Activated CD4-positive, alpha-beta memory T cell treated with anti-CD3 and anti-CD28 coated beads for 36 hours (primary cell): ENCODE data around the gene EMILIN2. TPM values are rescaled to one million over a fixed set of nuclear protein-coding genes. Genes with fewer than 3 reads are reported as not detected.

Source experiments
- CTCF ChIA-PET: fragments of 350-600 bp; sonication (Branson Sonifier 250); formaldehyde crosslinking; loops from one replicate; lab custom pipeline; 2021; ENCODE audit warnings: antibody characterized with exemption, inconsistent platforms; lab: Charles Lee
- POLR2A ChIA-PET: fragments of 350-600 bp; sonication (Branson Sonifier 250); formaldehyde crosslinking; loops from one replicate; lab custom pipeline; 2021; ENCODE audit warnings: antibody characterized with exemption; lab: Charles Lee
- DNase-seq: peaks from one replicate; pipeline ENCODE4 v3.0.0-alpha.2; 2020
- H3K27ac Mint-ChIP-seq: one replicate; pipeline ENCODE4 v1.8.0; 2021; ENCODE audit warnings: mixed read lengths
- H3K27me3 Mint-ChIP-seq: one replicate; pipeline ENCODE4 v1.8.0; 2021; ENCODE audit warnings: mixed read lengths
- H3K36me3 Mint-ChIP-seq: one replicate; pipeline ENCODE4 v1.8.0; 2021; ENCODE audit warnings: mixed read lengths
- H3K4me1 Mint-ChIP-seq: one replicate; pipeline ENCODE4 v1.8.0; 2021; ENCODE audit warnings: low read depth, mixed read lengths
- H3K4me3 Mint-ChIP-seq: one replicate; pipeline ENCODE4 v1.8.0; 2021; ENCODE audit warnings: mild to moderate bottlenecking, mixed read lengths
- H3K9me3 Mint-ChIP-seq: one replicate; pipeline ENCODE4 v1.8.0; 2021; ENCODE audit warnings: mixed read lengths
- intact Hi-C: fragments of 100-400 bp; cut with micrococcal nuclease; formaldehyde crosslinking; loops from one replicate; pipeline ENCODE4 v1.15.1; 2023
- total RNA-seq, 2 experiments: library from RNA; stranded (reverse); gene quantifications; one replicate each; pipeline ENCODE4 v1.2.3, GENCODE V29; 2021

Gene EMILIN2
- total RNA-seq, 2 experiments from 2014 or later: 18.7 to 20.1 TPM

GRCh38 chr18:2953935-2954653 is 107.3 kb downstream of the EMILIN2 start:
- H3K4me3 Mint-ChIP-seq: no peak overlapping the region
- ChIA-PET POLR2A (interaction anchor here (0.9 to 11.1 kb wide), 2 partner anchors 17 to 32 kb away, joined by 4 to 139 read pairs; no protein-coding TSS in a partner anchor), CTCF (interaction anchor here (0.6 to 1.4 kb wide), 9 partner anchors 14 to 108 kb away, joined by 3 to 5 read pairs (median 3); no protein-coding TSS in a partner anchor)
- intact Hi-C loops: no loop called here
- H3K4me1 Mint-ChIP-seq: peaks cover 80% of the 10 kb centered on the region
- no peaks in the 10 kb centered on the region for H3K9me3 Mint-ChIP-seq
- peaks cover 80% of the 10 kb centered on the region for H3K36me3 Mint-ChIP-seq
- H3K27me3 Mint-ChIP-seq: no peaks in the 10 kb centered on the region
- DNase-seq: no peak
- peak overlapping the region; percentile 79 for H3K27ac Mint-ChIP-seq

DNA sequence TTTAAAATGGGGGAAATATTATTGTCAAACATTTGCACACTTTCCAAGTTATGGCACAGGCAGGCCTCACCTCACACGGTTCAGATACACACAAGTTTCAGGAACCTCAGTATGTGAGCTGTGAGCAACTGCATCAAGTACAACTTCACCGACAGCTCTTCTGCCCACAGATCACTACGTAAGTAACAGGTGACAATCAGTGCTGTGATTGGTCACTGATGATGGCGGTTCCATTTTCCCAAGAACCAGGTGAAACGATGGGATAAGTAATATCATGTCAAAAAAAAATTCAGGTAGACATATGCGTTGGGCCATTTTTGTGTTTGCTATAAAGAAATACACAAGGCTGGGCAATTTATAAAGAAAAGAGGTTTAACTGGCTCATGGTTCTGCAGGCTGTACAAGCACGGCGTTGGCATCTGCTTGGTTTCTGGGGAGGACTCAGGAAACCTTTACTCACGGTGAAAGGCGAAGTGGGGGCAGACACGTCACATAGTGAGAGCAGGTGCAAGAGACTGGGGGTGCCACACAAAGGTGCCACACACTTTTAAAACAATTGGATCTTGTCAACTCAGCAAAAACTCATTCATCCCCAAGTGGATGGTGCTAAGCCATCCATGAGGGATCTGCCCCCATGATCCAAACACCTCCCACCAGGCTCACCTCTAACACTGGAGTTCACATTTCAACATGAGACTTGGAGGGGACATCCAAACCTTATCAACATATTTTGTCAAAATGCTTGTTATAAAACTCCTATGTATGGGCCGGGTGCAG is 108.3 kb downstream of the EMILIN2 start:
- H3K36me3 Mint-ChIP-seq: peaks cover 80% of the 10 kb centered on the region
- CTCF ChIA-PET: interaction anchor here (1.0 to 1.4 kb wide), 7 partner anchors 13 to 107 kb away, joined by 3 to 5 read pairs (median 4); no protein-coding TSS in a partner anchor
- no peaks in the 10 kb centered on the region for H3K9me3 Mint-ChIP-seq
- intact Hi-C loops: no loop called here
- H3K4me1 Mint-ChIP-seq: peaks cover 81% of the 10 kb centered on the region
- H3K27me3 Mint-ChIP-seq: no peaks in the 10 kb centered on the region
- POLR2A ChIA-PET: interaction anchor here (0.9 to 11.1 kb wide), 2 partner anchors 16 to 31 kb away, joined by 4 to 139 read pairs; no protein-coding TSS in a partner anchor
- DNase-seq: no peak
- peak overlapping the region; percentile 97 for H3K27ac Mint-ChIP-seq
- peak overlapping the region; percentile 18 for H3K4me3 Mint-ChIP-seq

DNA sequence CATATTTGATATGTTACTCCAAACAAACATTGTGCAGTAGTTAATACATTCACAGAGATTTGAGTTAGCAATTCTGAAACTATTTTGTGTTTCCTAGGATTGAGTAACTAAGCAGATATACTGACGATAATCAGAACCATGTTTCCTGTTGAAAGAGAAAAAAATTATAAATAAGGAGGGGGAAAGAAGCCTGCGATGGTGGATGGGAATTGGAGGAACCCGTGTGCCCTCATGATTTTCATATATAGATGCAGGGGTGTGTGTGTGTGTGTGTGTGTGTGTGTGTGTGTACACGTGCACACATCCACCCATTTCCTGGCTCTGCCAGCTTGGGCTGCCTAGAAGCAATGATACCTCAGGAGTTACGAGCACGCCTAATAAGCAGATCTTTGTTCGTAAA is 109.2 kb downstream of the EMILIN2 start:
- H3K27me3 Mint-ChIP-seq: no peaks in the 10 kb centered on the region
- H3K27ac Mint-ChIP-seq: peak overlapping the region; percentile 97
- peak overlapping the region; percentile 73 for H3K4me3 Mint-ChIP-seq
- peaks cover 80% of the 10 kb centered on the region for H3K4me1 Mint-ChIP-seq
- intact Hi-C loops: loop anchor here (1.0 kb wide), 2 partner anchors 21 to 25 kb away; no protein-coding TSS in a partner anchor
- H3K36me3 Mint-ChIP-seq: peaks cover 73% of the 10 kb centered on the region
- no peaks in the 10 kb centered on the region for H3K9me3 Mint-ChIP-seq
- ChIA-PET CTCF (interaction anchor here (0.5 to 8.0 kb wide), 8 partner anchors 23 to 289 kb away, joined by 3 to 70 read pairs (median 4); no protein-coding TSS in a partner anchor), POLR2A (interaction anchor here (2.7 to 11.1 kb wide), 3 partner anchors 15 to 105 kb away, joined by 10 to 139 read pairs (median 111); no protein-coding TSS in a partner anchor)
- DNase-seq: peak; percentile 52

- DNase-seq: peak; percentile 64
- CTCF ChIA-PET: interaction anchor here (0.6 to 8.0 kb wide), 12 partner anchors 11 to 193 kb away, joined by 3 to 70 read pairs (median 8); no protein-coding TSS in a partner anchor
- intact Hi-C loops: no loop called here
- Mint-ChIP-seq H3K4me3 (peak overlapping the region; percentile 62), H3K9me3 (no peaks in the 10 kb centered on the region), H3K4me1 (peaks cover 92% of the 10 kb centered on the region), H3K27ac (peak overlapping the region; percentile 100), H3K27me3 (no peaks in the 10 kb centered on the region), H3K36me3 (peaks cover 71% of the 10 kb centered on the region)
- POLR2A ChIA-PET: interaction anchor here (0.9 to 11.1 kb wide), 11 partner anchors 11 to 287 kb away, joined by 3 to 139 read pairs (median 5); partner anchors contain the start of gene LPIN2
Measured at GRCh38 chr18:2958819-2959298, 112.1 kb downstream of the EMILIN2 start.

GRCh38 chr18:2959341-2959740 is 112.5 kb downstream of the EMILIN2 start:
- CTCF ChIA-PET: interaction anchor here (0.6 to 8.0 kb wide), 12 partner anchors 11 to 192 kb away, joined by 4 to 70 read pairs (median 8); no protein-coding TSS in a partner anchor
- Mint-ChIP-seq H3K4me3 (peak overlapping the region; percentile 73), H3K9me3 (no peaks in the 10 kb centered on the region), H3K27me3 (no peaks in the 10 kb centered on the region), H3K4me1 (peaks cover 92% of the 10 kb centered on the region), H3K36me3 (peaks cover 68% of the 10 kb centered on the region), H3K27ac (peak overlapping the region; percentile 100)
- POLR2A ChIA-PET: interaction anchor here (0.9 to 11.1 kb wide), 11 partner anchors 12 to 287 kb away, joined by 3 to 139 read pairs (median 5); partner anchors contain the start of gene LPIN2
- DNase-seq: no peak
- intact Hi-C loops: no loop called here

DNA sequence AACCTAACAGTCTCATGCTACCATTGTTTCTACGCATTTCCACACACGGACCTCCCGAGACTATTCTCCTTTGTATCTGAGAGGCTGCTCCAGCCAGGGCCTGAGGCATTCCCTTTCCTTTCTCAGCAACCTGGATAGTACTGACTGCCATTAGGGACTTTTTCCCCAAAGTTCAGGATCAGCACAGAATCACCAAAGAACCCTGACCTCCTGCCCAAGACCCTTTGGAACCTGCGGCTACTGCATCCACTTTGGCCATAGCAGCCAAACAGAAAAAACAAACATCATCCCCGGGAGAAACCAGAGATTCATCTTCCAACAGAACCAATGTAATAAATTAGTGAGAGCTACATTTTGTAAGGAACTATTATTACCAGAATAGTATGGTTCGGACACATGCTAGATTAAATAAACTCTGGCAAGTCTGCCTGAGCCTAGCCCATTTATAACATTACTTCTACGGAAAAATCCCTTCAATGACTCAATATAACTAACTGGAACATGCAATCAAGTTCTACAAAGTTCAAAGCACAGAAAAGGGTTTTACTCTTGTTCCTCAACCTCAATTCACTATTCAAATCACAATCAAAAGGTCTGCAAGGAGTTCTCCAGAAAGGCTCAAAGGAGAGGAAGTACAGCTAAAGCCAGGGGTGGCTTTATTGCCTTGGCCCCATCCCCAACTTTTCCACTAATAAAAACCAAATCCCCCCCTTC is 114.3 kb downstream of the EMILIN2 start:
- Mint-ChIP-seq H3K4me1 (peaks cover 92% of the 10 kb centered on the region), H3K27me3 (no peaks in the 10 kb centered on the region), H3K27ac (peak overlapping the region; percentile 100), H3K36me3 (peaks cover 57% of the 10 kb centered on the region), H3K4me3 (peak overlapping the region; percentile 73), H3K9me3 (no peaks in the 10 kb centered on the region)
- intact Hi-C loops: loop anchor here (1.0 to 5.0 kb wide), 13 partner anchors 11 to 644 kb away; partner anchors contain the start of genes LPIN2, MYL12A and SMCHD1
- ChIA-PET POLR2A (interaction anchor here (0.7 to 11.1 kb wide), 14 partner anchors 10 to 286 kb away, joined by 3 to 139 read pairs (median 6); partner anchors contain the start of gene MYL12A), CTCF (interaction anchor here (0.6 to 8.0 kb wide), 12 partner anchors 9 to 190 kb away, joined by 3 to 70 read pairs (median 6); no protein-coding TSS in a partner anchor)
- DNase-seq: no peak

- Mint-ChIP-seq H3K9me3 (no peaks in the 10 kb centered on the region), H3K4me1 (peaks cover 92% of the 10 kb centered on the region), H3K36me3 (peaks cover 52% of the 10 kb centered on the region), H3K27me3 (no peaks in the 10 kb centered on the region), H3K27ac (peak overlapping the region; percentile 100), H3K4me3 (peak overlapping the region; percentile 73)
- intact Hi-C loops: loop anchor here (2.0 to 5.0 kb wide), 7 partner anchors 29 to 643 kb away; partner anchors contain the start of genes LPIN2 and SMCHD1
- POLR2A ChIA-PET: interaction anchor here (0.8 to 11.1 kb wide), 10 partner anchors 9 to 100 kb away, joined by 3 to 139 read pairs (median 6); no protein-coding TSS in a partner anchor
- peak; percentile 54 for DNase-seq
- CTCF ChIA-PET: interaction anchor here (0.9 to 8.0 kb wide), 12 partner anchors 9 to 291 kb away, joined by 3 to 70 read pairs (median 6); no protein-coding TSS in a partner anchor
Measured at GRCh38 chr18:2961821-2962220, 115.0 kb downstream of the EMILIN2 start.

DNA sequence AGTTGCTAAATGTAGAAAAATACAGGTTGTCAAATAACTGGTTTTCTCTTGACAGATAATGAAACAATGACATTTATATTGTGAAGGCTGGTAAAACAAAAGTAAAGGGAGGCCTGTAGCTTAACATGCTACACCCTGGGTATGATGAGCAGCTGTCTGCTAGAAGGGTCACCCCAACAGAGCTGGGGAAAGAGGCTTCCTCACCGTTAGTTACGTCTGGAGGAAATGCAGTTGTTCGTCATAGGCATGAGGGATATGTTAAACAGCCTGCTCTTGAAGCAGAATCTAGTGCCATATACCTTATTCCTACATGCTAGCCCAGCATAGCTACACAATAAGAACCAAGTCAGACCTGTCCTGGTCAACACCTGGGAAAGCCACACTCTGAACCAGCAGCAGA is 116.2 kb downstream of the EMILIN2 start:
- CTCF ChIA-PET: interaction anchor here (1.0 to 8.0 kb wide), 8 partner anchors 10 to 283 kb away, joined by 3 to 70 read pairs (median 4); no protein-coding TSS in a partner anchor
- POLR2A ChIA-PET: interaction anchor here (0.7 to 11.1 kb wide), 4 partner anchors 8 to 35 kb away, joined by 3 to 139 read pairs (median 65); no protein-coding TSS in a partner anchor
- H3K36me3 Mint-ChIP-seq: peaks cover 48% of the 10 kb centered on the region
- peak overlapping the region; percentile 65 for H3K4me3 Mint-ChIP-seq
- peaks cover 90% of the 10 kb centered on the region for H3K4me1 Mint-ChIP-seq
- intact Hi-C loops: loop anchor here (5.0 kb wide), 2 partner anchors 306 to 484 kb away; partner anchors contain the start of gene SMCHD1
- H3K27ac Mint-ChIP-seq: peak overlapping the region; percentile 100
- peak; percentile 72 for DNase-seq
- H3K9me3 Mint-ChIP-seq: no peaks in the 10 kb centered on the region
- H3K27me3 Mint-ChIP-seq: no peaks in the 10 kb centered on the region

DNA sequence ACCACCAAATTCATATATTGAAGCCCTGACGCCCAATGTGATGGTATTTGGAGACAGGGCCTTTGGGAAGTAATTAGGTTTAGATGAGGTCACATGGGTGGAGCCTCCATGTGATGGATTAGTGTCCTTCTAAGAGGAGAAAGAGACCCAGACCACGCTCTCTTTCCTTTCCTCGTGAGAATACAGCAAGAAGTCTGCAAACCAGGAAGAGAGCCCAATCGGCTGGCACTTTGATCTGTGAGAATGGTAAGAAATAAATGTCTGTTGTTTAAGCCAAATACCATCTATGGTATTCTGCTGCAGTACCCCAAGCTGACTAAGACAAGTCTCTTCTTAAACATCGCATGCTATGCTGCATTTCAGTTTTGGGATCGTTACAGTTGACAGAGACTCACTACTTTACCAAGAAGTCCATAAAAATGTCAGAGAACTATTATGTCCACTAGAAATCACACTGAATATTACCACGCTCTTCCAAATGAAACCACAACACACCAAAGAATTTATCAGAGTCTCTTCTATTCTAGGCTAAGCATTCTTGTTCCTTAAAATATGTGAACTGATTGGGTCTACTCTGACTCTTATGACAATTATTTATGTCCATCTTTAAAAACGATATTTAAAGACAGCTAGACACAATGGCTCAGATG is 117.7 kb downstream of the EMILIN2 start:
- Mint-ChIP-seq H3K27ac (peak overlapping the region; percentile 100), H3K27me3 (no peaks in the 10 kb centered on the region), H3K4me3 (peak overlapping the region; percentile 46), H3K36me3 (peaks cover 45% of the 10 kb centered on the region), H3K9me3 (no peaks in the 10 kb centered on the region), H3K4me1 (peaks cover 92% of the 10 kb centered on the region)
- intact Hi-C loops: loop anchor here (5.0 kb wide), 2 partner anchors 307 to 483 kb away; partner anchors contain the start of gene SMCHD1
- DNase-seq: no peak
- POLR2A ChIA-PET: interaction anchor here (1.7 to 11.1 kb wide), 2 partner anchors 7 to 96 kb away, joined by 3 to 139 read pairs; no protein-coding TSS in a partner anchor
- CTCF ChIA-PET: interaction anchor here (0.7 to 3.9 kb wide), 3 partner anchors 8 to 18 kb away, joined by 3 to 16 read pairs (median 3); no protein-coding TSS in a partner anchor
